GM21367 (cell line): Measurements from ENCODE around the gene TSPAN1.

Experiments
- ATAC-seq: cut with Tn5 transposase; IDR thresholded peaks from one replicate; pipeline ENCODE4 v1.9.1; 2021; ENCODE audit not compliant: unreplicated experiment

Gene TSPAN1, protein sequence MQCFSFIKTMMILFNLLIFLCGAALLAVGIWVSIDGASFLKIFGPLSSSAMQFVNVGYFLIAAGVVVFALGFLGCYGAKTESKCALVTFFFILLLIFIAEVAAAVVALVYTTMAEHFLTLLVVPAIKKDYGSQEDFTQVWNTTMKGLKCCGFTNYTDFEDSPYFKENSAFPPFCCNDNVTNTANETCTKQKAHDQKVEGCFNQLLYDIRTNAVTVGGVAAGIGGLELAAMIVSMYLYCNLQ

DNA sequence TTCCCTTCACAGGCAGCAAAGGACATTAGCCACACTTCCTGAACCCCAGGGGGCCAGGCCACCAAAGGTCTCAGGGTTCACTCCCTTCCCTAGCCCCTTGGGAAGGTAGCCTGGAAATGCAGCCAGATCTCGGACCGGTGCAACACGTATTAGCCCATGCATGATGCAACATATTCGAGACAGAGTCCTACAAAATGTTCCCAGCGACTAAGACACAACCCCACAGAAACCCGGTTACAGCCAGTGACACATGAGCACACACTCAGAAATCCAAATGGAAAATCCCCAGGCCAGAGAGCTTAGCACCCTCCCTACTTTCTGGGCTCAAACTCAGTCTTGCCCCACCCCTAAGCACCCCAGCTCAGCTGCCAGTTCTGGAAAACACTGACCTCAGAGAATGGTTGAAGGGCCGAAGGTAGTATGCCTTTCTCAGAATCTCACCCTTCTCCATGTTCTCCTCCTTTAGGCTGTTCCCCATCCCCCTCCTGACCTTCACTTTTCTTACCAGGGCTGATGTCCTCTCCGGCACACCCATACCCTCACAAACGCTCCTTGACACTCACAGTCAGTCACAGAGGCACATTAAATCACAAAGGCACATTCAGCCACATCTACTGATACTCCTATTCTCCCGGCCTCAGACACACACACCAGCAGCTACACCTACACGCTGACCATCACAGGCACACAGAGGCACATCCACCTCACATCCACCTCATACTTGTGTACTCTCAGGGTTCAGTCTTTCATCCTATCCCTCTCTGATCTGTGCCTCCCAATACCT, at the start of gene TSPAN1:
Gene TSPAN1 (plus strand): TSS at position 640 of the 784 bp plus-strand sequence. CDS start 6,021 bp downstream, outside the sequence.
- no peak for ATAC-seq

DNA sequence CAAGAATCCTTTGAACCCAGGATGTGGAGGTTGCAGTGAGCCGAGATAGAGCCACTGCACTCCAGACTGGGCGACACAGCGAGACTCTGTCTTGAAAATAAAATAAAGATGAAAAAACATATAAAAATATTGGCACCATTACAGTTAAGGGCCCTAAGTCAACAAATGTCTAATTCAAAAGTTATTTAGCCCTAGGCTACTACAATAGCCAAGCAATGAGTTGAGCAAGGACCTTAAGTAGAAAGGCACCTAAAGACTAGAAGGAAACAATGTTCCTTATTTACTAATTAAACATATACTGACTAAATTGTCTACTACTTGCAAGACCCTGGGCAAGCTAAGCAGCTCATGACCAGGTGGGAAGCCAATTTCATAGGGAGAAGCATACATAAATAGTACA, 46.5 kb upstream of the TSPAN1 start:
- no peak for ATAC-seq

GRCh38 chr1:46130121-46130520, 44.8 kb upstream of the TSPAN1 start:
- no peak for ATAC-seq

DNA sequence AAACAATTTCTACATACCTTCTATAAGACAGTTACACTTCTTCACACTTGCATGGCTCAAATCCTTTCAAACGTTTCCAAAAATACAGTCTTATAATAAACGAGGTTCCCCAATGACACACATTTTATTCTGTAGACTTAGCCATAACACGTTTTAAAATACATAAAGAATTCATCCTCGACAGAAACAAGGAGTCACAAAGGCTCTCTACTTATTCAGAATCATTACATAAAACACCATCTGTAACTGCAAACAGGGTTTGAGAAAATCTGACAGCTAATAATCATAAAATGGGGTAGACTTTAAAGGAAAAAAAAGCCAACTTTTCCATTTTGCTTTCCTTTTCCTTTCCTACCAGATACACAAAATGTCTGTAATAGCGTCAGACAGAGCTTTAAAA, 44.3 kb upstream of the TSPAN1 start:
- no peak for ATAC-seq

- no peak for ATAC-seq
Observed at GRCh38 chr1:46131093-46131492, 43.8 kb upstream of the TSPAN1 start.

DNA sequence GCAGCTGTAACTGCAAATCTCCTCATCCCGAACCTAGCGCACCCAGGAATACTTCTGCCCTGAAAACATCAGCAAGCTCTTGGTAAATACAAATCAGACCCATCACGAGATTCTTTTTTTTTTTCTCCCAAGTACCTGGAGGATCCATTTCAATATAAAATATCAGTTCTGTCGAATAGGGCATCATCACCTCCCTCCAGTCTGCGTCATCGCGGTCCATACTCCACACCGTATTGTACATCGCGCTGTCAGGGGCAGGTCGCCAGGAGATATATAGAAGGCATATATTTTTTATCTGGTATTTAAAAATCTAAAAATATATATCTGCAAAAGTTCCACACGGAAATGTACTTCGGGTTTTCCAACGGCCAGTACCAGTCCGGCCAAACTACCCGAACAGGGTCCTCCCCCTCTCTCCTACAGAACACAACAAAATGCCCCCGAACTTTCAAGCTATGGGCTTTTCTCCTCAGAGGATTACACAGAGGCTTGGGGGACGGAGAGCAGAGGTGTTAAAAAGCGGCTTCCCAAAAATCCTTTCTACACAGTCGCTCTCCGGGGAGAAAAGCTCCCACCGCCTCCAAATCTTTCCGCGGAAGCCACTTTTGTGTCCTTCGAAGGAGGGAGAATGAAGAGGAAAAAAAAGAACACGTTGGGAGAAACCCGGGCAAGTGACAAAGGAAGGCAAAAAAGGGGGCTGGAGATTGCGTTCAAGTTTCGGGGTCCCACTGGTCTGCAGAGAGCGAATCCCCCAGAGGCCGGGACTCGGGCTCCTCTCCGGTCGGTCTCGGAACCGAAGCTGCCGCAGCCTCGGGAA, 43.0 kb upstream of the TSPAN1 start:
- ATAC-seq, result no peak

DNA sequence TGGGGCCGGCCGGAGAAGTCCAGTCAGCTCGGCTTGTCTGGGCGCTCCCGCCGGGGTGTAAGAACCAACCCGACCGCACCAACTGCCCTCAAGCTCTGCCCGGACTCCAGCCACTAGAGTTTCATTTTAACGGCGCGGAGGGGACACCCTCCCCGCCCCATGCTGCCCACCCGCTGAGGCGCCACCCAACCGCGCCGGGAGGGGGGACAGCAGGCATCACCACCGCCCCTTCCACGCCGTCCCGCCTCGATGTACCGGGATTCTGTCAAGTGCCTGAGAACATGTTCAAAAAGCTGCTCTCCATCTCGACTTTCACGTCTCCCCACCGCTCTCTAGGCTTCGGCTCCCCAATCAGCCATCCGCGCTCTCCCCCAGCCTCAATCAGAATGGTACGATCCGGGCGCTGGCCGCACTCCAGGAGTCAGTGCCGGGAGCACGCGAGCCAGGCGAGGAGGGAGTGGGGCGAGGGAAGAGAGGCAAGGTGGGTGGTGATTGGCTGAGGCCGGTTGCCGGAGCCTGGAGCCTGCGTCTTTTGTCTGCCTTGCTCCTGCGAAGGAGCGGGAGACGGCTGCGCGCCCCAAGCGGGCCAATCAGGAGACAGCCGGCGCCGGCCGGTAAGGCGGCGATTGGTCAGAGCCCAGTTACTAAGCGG, 42.2 kb upstream of the TSPAN1 start, which contains the start of gene PIK3R3:
Gene PIK3R3 (minus strand): TSS at position 101 of the 652 bp plus-strand sequence. CDS start 677 bp downstream, outside the sequence.
- ATAC-seq, result peak; percentile 81

DNA sequence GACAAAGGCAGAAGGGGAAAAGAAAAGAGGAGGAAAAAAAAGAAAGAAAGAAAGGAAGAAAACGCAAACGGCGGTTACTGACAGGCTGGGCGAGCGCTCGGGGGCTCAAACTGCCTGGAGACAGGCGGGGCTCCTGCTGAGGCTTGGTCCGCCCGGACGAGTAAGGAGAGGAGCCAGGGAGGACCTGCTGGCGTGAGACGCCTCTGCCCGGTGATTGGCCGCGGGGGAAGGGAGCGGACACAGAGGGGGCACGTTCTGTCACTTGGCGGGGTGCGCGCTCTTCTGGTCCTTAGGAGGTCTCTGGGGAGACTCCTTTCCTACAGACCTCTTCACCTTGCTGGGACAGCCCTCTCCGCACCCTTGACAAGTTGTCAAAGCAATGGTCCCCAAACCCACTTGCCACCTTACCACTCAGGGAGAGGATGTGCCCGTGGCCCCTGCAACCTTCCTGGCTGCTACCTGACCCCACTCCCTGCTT, 41.7 kb upstream of the TSPAN1 start:
- ATAC-seq, result peak; percentile 39

- ATAC-seq, result no peak
Observed at GRCh38 chr1:46133781-46134350, 41.0 kb upstream of the TSPAN1 start.

DNA sequence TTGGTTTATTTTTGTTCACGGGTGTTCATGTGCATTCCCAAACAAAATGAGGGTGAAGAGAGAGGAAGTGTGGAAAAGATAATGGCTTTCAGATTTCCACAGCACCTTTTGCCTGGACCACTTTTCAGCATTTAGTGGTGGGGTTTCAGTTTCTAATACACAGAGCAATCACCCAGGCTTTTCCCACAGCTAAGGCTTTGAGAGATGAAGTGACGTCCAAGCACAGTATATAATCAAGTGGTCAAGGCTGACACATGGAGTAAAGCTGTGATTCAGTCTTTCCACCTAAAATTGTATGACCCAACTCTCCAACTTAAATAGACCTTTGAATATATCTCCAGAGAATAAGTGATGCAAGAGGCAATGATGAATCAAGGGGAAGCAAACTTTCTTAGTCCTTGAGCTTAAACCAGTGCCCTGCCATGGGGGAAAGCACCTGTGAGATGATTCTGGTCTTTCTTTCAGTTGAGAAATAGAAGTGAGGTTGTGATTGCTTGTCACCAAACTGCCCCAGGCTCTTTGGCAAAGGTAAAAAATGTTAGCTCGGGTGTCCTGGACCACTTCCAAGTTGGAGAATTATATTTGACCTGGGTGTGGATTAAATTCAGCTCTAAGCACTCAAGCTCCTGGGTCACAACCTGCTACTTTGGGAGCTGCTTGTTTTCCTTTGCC, 40.1 kb upstream of the TSPAN1 start:
- no peak for ATAC-seq

DNA sequence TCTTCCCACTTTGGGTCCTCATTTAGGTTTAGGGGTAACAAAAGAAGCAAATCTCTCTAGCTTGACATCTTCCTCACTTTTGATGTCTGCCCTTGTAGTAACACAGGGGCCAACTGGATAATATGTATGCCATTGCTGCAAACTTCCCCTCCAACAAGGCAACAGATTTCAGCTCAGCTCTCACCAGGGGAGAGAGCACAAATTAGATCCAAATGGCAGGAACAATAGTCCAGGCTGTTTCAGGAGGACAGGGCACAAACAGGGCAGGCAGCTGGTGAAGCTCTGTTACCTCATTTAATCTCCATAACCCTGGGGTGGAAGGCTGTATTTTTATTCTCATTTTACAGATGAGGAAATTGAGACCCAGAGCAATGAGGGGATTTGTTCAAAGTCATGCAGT, 38.2 kb upstream of the TSPAN1 start:
- no peak for ATAC-seq

GRCh38 chr1:46137916-46138315, 37.0 kb upstream of the TSPAN1 start:
- ATAC-seq, result no peak

- ATAC-seq, result no peak
Observed at GRCh38 chr1:46148318-46148717, 26.6 kb upstream of the TSPAN1 start.

DNA sequence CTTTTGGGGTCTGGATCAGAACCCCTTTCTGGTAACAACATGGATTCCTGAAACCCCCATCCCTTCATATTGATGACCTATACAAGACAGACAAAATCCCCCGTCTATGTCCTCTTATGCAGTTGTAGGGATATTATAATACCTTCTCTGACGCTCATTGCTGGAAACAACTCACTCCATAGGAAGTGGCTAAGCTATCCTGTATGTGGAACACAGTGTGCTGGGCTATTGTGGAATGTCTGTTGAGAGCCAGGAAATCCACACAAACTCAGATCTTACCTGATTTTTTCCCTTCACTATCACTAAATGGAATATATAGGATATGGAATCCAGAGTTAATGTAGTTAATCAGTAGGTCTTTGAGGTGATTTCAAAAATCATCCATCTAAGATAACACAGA, 24.8 kb upstream of the TSPAN1 start:
- ATAC-seq, result no peak

DNA sequence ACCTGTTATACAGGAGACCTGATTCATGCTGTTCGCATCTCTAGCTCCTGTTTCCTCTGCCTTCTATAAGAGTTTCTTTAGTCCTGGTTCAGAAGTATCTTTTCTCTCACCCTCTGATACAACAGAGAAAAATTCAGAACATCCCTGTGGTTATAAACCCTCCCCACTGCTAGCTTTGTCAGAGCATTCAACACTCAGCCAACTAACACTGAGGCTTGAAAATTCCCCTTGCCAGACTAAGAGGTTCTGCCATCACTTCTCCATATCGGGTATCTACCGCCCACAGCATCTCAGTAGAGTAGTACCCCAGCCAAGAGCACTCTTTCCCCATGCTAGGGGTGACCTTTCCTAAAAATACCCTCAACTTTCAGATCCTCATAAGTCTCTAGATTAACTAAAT, 22.9 kb upstream of the TSPAN1 start:
- no peak for ATAC-seq

- no peak for ATAC-seq
Observed at GRCh38 chr1:46153228-46153627, 21.7 kb upstream of the TSPAN1 start.

GRCh38 chr1:46153732-46154131, 21.2 kb upstream of the TSPAN1 start:
- ATAC-seq, result no peak

GRCh38 chr1:46157916-46158311, 17.0 kb upstream of the TSPAN1 start:
- ATAC-seq, result no peak

DNA sequence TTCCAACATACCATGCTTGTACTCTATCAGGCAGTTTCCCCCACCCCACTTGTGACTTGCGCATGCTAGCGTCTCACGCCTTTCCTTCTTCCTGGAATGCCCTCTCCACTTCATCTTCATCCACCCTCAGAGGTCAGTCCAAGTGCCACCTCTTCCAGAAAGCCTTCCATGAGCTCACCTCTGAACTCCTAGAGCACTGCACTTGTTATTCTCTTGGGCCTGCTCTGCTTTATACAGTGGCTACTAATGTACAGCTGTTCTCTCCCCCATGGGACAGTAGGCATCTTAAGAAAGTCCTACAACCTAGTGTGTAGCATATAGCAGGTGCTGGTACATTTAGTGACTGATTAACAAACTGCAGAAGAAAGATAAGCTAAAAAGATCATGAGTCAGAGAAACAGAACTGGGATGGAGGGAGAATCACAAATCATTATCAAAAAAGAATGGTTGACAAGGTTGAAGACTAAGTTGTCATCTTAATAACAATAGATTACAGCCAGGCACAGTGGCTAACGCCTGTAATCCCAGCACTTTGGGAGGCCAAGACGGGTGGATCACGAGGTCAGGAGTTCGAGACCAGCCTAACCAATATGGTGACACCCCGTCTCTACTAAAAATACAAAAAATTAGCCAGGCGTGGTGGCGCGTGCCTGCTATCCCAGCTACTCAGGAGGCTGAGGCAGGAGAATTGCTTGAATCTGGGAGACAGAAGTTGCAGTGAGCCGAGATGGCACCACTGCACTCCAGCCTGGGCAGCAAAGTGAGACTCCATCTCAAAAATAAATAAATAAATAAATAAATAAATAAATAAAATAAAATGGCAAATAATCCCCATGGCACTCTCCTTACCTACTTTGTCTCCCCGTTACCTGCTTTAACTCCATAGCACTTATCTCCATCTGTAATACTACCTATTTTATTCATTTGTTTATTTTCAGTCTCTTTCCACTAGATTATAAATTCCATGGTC, 16.3 kb upstream of the TSPAN1 start:
- ATAC-seq, result no peak
